ENCODE results near the gene PRPH. TPM values are rescaled to one million over a fixed set of nuclear protein-coding genes. Genes with fewer than 3 reads are reported as not detected.

Gene PRPH
- total and polyA plus RNA-seq, 2 of the 13 experiments (the other 11 are each of a cell fraction or from before 2014, with no cell fraction given), result 0.12 TPM; not detected in 1

- TF ChIP-seq, protein P1, sequence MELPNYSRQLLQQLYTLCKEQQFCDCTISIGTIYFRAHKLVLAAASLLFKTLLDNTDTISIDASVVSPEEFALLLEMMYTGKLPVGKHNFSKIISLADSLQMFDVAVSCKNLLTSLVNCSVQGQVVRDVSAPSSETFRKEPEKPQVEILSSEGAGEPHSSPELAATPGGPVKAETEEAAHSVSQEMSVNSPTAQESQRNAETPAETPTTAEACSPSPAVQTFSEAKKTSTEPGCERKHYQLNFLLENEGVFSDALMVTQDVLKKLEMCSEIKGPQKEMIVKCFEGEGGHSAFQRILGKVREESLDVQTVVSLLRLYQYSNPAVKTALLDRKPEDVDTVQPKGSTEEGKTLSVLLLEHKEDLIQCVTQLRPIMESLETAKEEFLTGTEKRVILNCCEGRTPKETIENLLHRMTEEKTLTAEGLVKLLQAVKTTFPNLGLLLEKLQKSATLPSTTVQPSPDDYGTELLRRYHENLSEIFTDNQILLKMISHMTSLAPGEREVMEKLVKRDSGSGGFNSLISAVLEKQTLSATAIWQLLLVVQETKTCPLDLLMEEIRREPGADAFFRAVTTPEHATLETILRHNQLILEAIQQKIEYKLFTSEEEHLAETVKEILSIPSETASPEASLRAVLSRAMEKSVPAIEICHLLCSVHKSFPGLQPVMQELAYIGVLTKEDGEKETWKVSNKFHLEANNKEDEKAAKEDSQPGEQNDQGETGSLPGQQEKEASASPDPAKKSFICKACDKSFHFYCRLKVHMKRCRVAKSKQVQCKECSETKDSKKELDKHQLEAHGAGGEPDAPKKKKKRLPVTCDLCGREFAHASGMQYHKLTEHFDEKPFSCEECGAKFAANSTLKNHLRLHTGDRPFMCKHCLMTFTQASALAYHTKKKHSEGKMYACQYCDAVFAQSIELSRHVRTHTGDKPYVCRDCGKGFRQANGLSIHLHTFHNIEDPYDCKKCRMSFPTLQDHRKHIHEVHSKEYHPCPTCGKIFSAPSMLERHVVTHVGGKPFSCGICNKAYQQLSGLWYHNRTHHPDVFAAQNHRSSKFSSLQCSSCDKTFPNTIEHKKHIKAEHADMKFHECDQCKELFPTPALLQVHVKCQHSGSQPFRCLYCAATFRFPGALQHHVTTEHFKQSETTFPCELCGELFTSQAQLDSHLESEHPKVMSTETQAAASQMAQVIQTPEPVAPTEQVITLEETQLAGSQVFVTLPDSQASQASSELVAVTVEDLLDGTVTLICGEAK (IDR thresholded peaks at IDR 0.05), result no peak
- TF ChIP-seq, protein P1 (CRISPR knock-in tag; IDR thresholded peaks at IDR 0.05), result no peak
- TF ChIP-seq ZNF232 (CRISPR knock-in tag; IDR thresholded peaks at IDR 0.05; ENCODE audit: borderline replicate concordance) (no peak), IKZF1 (IDR thresholded peaks at IDR 0.05) (no peak), POLR2G (IDR thresholded peaks at IDR 0.05; ENCODE audit: low read depth, low read length) (peak; percentile 35; the same call in 1 of the 2 replicates), UBTF (CRISPR knock-in tag; IDR thresholded peaks at IDR 0.05) (peak; percentile 72; the same call in 1 of the 2 replicates), ZFP41 (CRISPR knock-in tag; IDR thresholded peaks at IDR 0.05; ENCODE audit: borderline replicate concordance) (no peak), ATM (IDR thresholded peaks at IDR 0.05; ENCODE audit: borderline replicate concordance) (no peak), ARID2 (CRISPR knock-in tag; IDR thresholded peaks at IDR 0.05; ENCODE audit: borderline replicate concordance) (no peak), NFE2 (CRISPR knock-in tag; IDR thresholded peaks at IDR 0.05) (no peak), ELF4 (CRISPR knock-in tag; IDR thresholded peaks at IDR 0.05; ENCODE audit: borderline replicate concordance) (no peak), ZFP1 (CRISPR knock-in tag; IDR thresholded peaks at IDR 0.05) (no peak), GTF2F1 (IDR thresholded peaks at IDR 0.05; ENCODE audit: low read length) (no peak), HNF4G (IDR thresholded peaks at IDR 0.05; ENCODE audit: borderline replicate concordance, low read depth, low read length) (no peak), HNF4G (CRISPR knock-in tag; IDR thresholded peaks at IDR 0.05; ENCODE audit: borderline replicate concordance, low read depth) (no peak), RBM39 (IDR thresholded peaks at IDR 0.05; ENCODE audit: low read depth, low read length, poor library complexity, severe bottlenecking) (no peak), ZNF672 (CRISPR knock-in tag; IDR thresholded peaks at IDR 0.05) (0 out of 2 replicates have a peak, but pooled peaks have one; percentile 6)
- TF ChIP-seq, protein P2, sequence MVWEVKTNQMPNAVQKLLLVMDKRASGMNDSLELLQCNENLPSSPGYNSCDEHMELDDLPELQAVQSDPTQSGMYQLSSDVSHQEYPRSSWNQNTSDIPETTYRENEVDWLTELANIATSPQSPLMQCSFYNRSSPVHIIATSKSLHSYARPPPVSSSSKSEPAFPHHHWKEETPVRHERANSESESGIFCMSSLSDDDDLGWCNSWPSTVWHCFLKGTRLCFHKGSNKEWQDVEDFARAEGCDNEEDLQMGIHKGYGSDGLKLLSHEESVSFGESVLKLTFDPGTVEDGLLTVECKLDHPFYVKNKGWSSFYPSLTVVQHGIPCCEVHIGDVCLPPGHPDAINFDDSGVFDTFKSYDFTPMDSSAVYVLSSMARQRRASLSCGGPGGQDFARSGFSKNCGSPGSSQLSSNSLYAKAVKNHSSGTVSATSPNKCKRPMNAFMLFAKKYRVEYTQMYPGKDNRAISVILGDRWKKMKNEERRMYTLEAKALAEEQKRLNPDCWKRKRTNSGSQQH (CRISPR knock-in tag; IDR thresholded peaks at IDR 0.05; ENCODE audit: low read depth), result 0 out of 2 replicates have a peak, but pooled peaks have one; percentile 45
- TF ChIP-seq, protein P3, sequence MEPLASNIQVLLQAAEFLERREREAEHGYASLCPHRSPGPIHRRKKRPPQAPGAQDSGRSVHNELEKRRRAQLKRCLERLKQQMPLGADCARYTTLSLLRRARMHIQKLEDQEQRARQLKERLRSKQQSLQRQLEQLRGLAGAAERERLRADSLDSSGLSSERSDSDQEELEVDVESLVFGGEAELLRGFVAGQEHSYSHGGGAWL (CRISPR knock-in tag; IDR thresholded peaks at IDR 0.05), result no peak
Measured at GRCh38 chr12:49264466-49264872, 30.5 kb upstream of the PRPH start (continued).

All from HepG2 (cell line).